ENCODE results near the gene C16orf96. TPM values are rescaled to one million over a fixed set of nuclear protein-coding genes. Genes with fewer than 3 reads are reported as not detected.

Gene C16orf96
- total RNA-seq, 2 donors from 2014 or later: 0.08 to 0.20 TPM

- H3K4me1 Mint-ChIP-seq: peaks cover 17% of the 10 kb centered on the region
- no peak for DNase-seq
- H3K27me3 Mint-ChIP-seq: no peaks in the 10 kb centered on the region
Observed at GRCh38 chr16:4649744-4650442, 93.8 kb downstream of the C16orf96 start.

More at GRCh38 chr16:4649744-4650442, 93.8 kb downstream of the C16orf96 start:
- no peaks in the 10 kb centered on the region for H3K36me3 Mint-ChIP-seq (ENCODE audit: low read depth)
- peak; percentile 39 for ATAC-seq
- peak overlapping the region; percentile 19 for H3K4me3 Mint-ChIP-seq
- H3K9me3 ChIP-seq (ENCODE audit: control insufficient read depth, low read length, poor library complexity, severe bottlenecking): no peaks in the 10 kb centered on the region
- H3K27ac Mint-ChIP-seq: peak overlapping the region; percentile 86

Other genes with a start within 250 kb of the C16orf96 start
- under 1 TPM; 0.10 to 0.29 TPM for gene GLIS2, start 240.3 kb upstream of the C16orf96 start, total RNA-seq
- gene PAM16, start 205.0 kb upstream of the C16orf96 start, total RNA-seq: 10 to 100 TPM; 32.3 to 41.4 TPM
- gene VASN, start 184.5 kb upstream of the C16orf96 start, total RNA-seq: under 1 TPM; 0.55 to 0.57 TPM
- gene CORO7, start 139.7 kb upstream of the C16orf96 start, total RNA-seq: 100 to 1,000 TPM; 733 to 757 TPM
- gene DNAJA3, start 130.5 kb upstream of the C16orf96 start, total RNA-seq: 10 to 100 TPM; 27.9 to 29.7 TPM
- 10 to 100 TPM; 40.5 to 45.4 TPM for gene NMRAL1, start 81.7 kb upstream of the C16orf96 start, total RNA-seq
- gene HMOX2, start 79.9 kb upstream of the C16orf96 start, total RNA-seq: 10 to 100 TPM; 31.9 to 58.8 TPM
- gene CDIP1, start 17.6 kb upstream of the C16orf96 start, total RNA-seq: 10 to 100 TPM; 20.2 to 29.5 TPM
- gene UBALD1, start 58.5 kb downstream of the C16orf96 start, total RNA-seq: 10 to 100 TPM; 25.8 to 26.6 TPM
- 10 to 100 TPM; 69.3 to 74.7 TPM for gene MGRN1, start 68.5 kb downstream of the C16orf96 start, total RNA-seq
- gene NUDT16L1, start 137.2 kb downstream of the C16orf96 start, total RNA-seq: 10 to 100 TPM; 44.7 to 49.6 TPM
- gene ANKS3, start 177.9 kb downstream of the C16orf96 start, total RNA-seq: 10 to 100 TPM; 15.6 to 20.0 TPM
- gene DNAAF8, start 178.2 kb downstream of the C16orf96 start, total RNA-seq: not detected
- 10 to 100 TPM; 10.1 to 15.8 TPM for gene ZNF500, start 210.8 kb downstream of the C16orf96 start, total RNA-seq
- gene SEPTIN12, start 232.0 kb downstream of the C16orf96 start, total RNA-seq: not detected
- gene SMIM22, start 239.0 kb downstream of the C16orf96 start, total RNA-seq: not detected
- gene ROGDI, start 246.3 kb downstream of the C16orf96 start, total RNA-seq: 10 to 100 TPM; 15.0 to 21.2 TPM